ENCODE data around the gene DENND1A.

Gene DENND1A

GRCh38 chr9:123617286-123617685 is 312.6 kb downstream of the DENND1A start:
- TF ChIP-seq EZH2phosphoT487 (IDR thresholded peaks at IDR 0.05; ENCODE audit: borderline replicate concordance): no peak
- TF ChIP-seq CTCF (conservative IDR thresholded peaks at IDR 0.05; ENCODE audit: low read length): no peak

GRCh38 chr9:123616707-123617106 is 313.2 kb downstream of the DENND1A start:
- Histone ChIP-seq H3K27me3 (ENCODE audit: insufficient read depth, low read length, poor library complexity, severe bottlenecking) (no peaks in the 10 kb centered on the region), H4K20me1 (ENCODE audit: insufficient read depth, low read length, poor library complexity, severe bottlenecking) (no peaks in the 10 kb centered on the region), H3F3A (ENCODE audit: low read depth) (no peaks in the 10 kb centered on the region), H3K4me2 (ENCODE audit: low read depth, low read length, poor library complexity, severe bottlenecking) (no peak overlapping the region), H3K9me3 (ENCODE audit: insufficient read depth, low read depth, low read length) (no peaks in the 10 kb centered on the region), H3K9me2 (replicated peaks; ENCODE audit: low read depth, low read length) (no peaks in the 10 kb centered on the region), H3K4me1 (ENCODE audit: insufficient read depth, low read length, poor library complexity, severe bottlenecking) (no peaks in the 10 kb centered on the region), H3K79me2 (ENCODE audit: insufficient read depth, low read length) (no peaks in the 10 kb centered on the region), H3K4me3 (ENCODE audit: low read length, poor library complexity, severe bottlenecking) (no peak overlapping the region), H2AFZ (ENCODE audit: low read length) (no peak overlapping the region), H3K9ac (ENCODE audit: low read depth, low read length, poor library complexity, severe bottlenecking) (no peak overlapping the region), H3K36me3 (ENCODE audit: insufficient read depth, low read length) (no peaks in the 10 kb centered on the region)
- TF ChIP-seq CTCF (conservative IDR thresholded peaks at IDR 0.05; ENCODE audit: low read length) (no peak), EZH2phosphoT487 (IDR thresholded peaks at IDR 0.05; ENCODE audit: borderline replicate concordance) (no peak)

More at GRCh38 chr9:123617286-123617685, 312.6 kb downstream of the DENND1A start:
- no peak overlapping the region for H2AFZ ChIP-seq (ENCODE audit: low read length)
- H3K9me3 ChIP-seq (ENCODE audit: insufficient read depth, low read depth, low read length): no peaks in the 10 kb centered on the region
- no peaks in the 10 kb centered on the region for H3F3A ChIP-seq (ENCODE audit: low read depth)
- no peaks in the 10 kb centered on the region for H3K9me2 ChIP-seq (replicated peaks; ENCODE audit: low read depth, low read length)
- H3K27me3 ChIP-seq (ENCODE audit: insufficient read depth, low read length, poor library complexity, severe bottlenecking): no peaks in the 10 kb centered on the region
- no peak overlapping the region for H3K4me2 ChIP-seq (ENCODE audit: low read depth, low read length, poor library complexity, severe bottlenecking)
- H4K20me1 ChIP-seq (ENCODE audit: insufficient read depth, low read length, poor library complexity, severe bottlenecking): no peaks in the 10 kb centered on the region
- H3K4me3 ChIP-seq (ENCODE audit: low read length, poor library complexity, severe bottlenecking): no peak overlapping the region
- H3K36me3 ChIP-seq (ENCODE audit: insufficient read depth, low read length): no peaks in the 10 kb centered on the region
- H3K9ac ChIP-seq (ENCODE audit: low read depth, low read length, poor library complexity, severe bottlenecking): no peak overlapping the region
- no peaks in the 10 kb centered on the region for H3K4me1 ChIP-seq (ENCODE audit: insufficient read depth, low read length, poor library complexity, severe bottlenecking)
- H3K79me2 ChIP-seq (ENCODE audit: insufficient read depth, low read length): no peaks in the 10 kb centered on the region

- Histone ChIP-seq H3K9me2 (replicated peaks; ENCODE audit: low read depth, low read length) (no peaks in the 10 kb centered on the region), H4K20me1 (ENCODE audit: insufficient read depth, low read length, poor library complexity, severe bottlenecking) (no peaks in the 10 kb centered on the region), H3K9me3 (ENCODE audit: insufficient read depth, low read depth, low read length) (no peaks in the 10 kb centered on the region), H3K4me3 (ENCODE audit: low read length, poor library complexity, severe bottlenecking) (no peak overlapping the region), H3K27me3 (ENCODE audit: insufficient read depth, low read length, poor library complexity, severe bottlenecking) (no peaks in the 10 kb centered on the region), H3K79me2 (ENCODE audit: insufficient read depth, low read length) (no peaks in the 10 kb centered on the region), H2AFZ (ENCODE audit: low read length) (no peak overlapping the region), H3K4me1 (ENCODE audit: insufficient read depth, low read length, poor library complexity, severe bottlenecking) (no peaks in the 10 kb centered on the region), H3K9ac (ENCODE audit: low read depth, low read length, poor library complexity, severe bottlenecking) (no peak overlapping the region), H3K4me2 (ENCODE audit: low read depth, low read length, poor library complexity, severe bottlenecking) (no peak overlapping the region), H3F3A (ENCODE audit: low read depth) (no peaks in the 10 kb centered on the region), H3K36me3 (ENCODE audit: insufficient read depth, low read length) (no peaks in the 10 kb centered on the region)
- TF ChIP-seq CTCF (conservative IDR thresholded peaks at IDR 0.05; ENCODE audit: low read length): no peak
- TF ChIP-seq EZH2phosphoT487 (IDR thresholded peaks at IDR 0.05; ENCODE audit: borderline replicate concordance): no peak
Observed at GRCh38 chr9:123615381-123615780, 314.5 kb downstream of the DENND1A start.
